HUES64 (cell line): ENCODE results near the gene MRC2.
A peak's percentile ranks its signal among the peaks of the same experiment; 100 is the strongest.

Experiments used
- H3K27ac ChIP-seq: 2 replicates; pipeline ENCODE4 v1.7.0; 2013; ENCODE audit warnings: low read depth, low read length, inconsistent platforms
- H3K27me3 ChIP-seq: 2 replicates; pipeline ENCODE4 v1.6.1; 2013; ENCODE audit warnings: mild to moderate bottlenecking, low read length; ENCODE audit not compliant: insufficient read depth
- H3K36me3 ChIP-seq: 2 replicates; pipeline ENCODE4 v1.6.1; 2013; ENCODE audit warnings: mild to moderate bottlenecking, low read length; ENCODE audit not compliant: insufficient read depth
- H3K4me1 ChIP-seq: 2 replicates; pipeline ENCODE4 v1.6.1; 2013; ENCODE audit warnings: mild to moderate bottlenecking, low read length, moderate library complexity; ENCODE audit not compliant: insufficient read depth
- H3K4me3 ChIP-seq: 2 replicates; pipeline ENCODE4 v1.5.1; 2013; ENCODE audit warnings: mild to moderate bottlenecking, low read length, moderate library complexity
- H3K9ac ChIP-seq: 2 replicates; pipeline ENCODE4 v1.6.1; 2013; ENCODE audit warnings: mild to moderate bottlenecking, low read depth, low read length
- H3K9me3 ChIP-seq: 2 replicates; pipeline ENCODE4 v1.6.1; 2013; ENCODE audit warnings: low read depth, low read length; ENCODE audit not compliant: insufficient read depth
- WGBS: fragments of 150-250, 120-280 bp; methylation state at CpG from one replicate; pipeline ENCODE4 v1.1.7; 2013; ENCODE audit warnings: missing lambda C conversion rate; 5-methylcytosine and 5-hydroxymethylcytosine counted together

Gene MRC2

DNA sequence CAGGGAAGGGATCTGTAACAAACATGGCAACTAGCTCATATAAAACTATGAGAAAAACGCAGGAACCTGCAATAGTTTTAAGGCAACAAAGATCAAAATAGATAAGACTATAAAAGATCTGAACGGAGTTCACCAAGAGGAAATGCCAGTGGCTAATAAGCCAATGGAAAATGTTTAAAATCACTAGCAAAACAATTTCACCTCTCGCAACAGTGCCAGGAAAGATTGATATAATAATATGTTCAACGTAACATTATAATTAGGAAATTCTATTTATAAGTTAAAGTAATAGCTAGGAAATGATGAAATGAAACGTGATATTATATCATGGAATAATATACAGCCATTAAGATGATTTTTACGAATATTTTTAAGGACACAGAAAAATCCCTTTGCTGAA lies 16.0 kb downstream of the MRC2 start:
- no peak overlapping the region for H3K4me3 ChIP-seq
- H3K4me1 ChIP-seq: peaks cover 5% of the 10 kb centered on the region; the same call in 1 of the 2 replicates
- H3K27me3 ChIP-seq: no peaks in the 10 kb centered on the region
- no peaks in the 10 kb centered on the region for H3K36me3 ChIP-seq
- no peak overlapping the region for H3K9ac ChIP-seq
- H3K27ac ChIP-seq: no peak overlapping the region
- WGBS: 98% methylated on average over 4 of the region's 6 CpGs
- no peaks in the 10 kb centered on the region for H3K9me3 ChIP-seq

GRCh38 chr17:62644487-62645173 lies 17.2 kb downstream of the MRC2 start:
- 57% methylated on average over 17 of the region's 17 CpGs for WGBS
- H3K4me1 ChIP-seq: peaks cover 5% of the 10 kb centered on the region; the same call in 1 of the 2 replicates
- no peak overlapping the region for H3K4me3 ChIP-seq
- no peak overlapping the region; the same call in 1 of the 2 replicates for H3K27ac ChIP-seq
- no peaks in the 10 kb centered on the region for H3K27me3 ChIP-seq
- no peak overlapping the region for H3K9ac ChIP-seq
- H3K36me3 ChIP-seq: no peaks in the 10 kb centered on the region
- no peaks in the 10 kb centered on the region for H3K9me3 ChIP-seq

DNA sequence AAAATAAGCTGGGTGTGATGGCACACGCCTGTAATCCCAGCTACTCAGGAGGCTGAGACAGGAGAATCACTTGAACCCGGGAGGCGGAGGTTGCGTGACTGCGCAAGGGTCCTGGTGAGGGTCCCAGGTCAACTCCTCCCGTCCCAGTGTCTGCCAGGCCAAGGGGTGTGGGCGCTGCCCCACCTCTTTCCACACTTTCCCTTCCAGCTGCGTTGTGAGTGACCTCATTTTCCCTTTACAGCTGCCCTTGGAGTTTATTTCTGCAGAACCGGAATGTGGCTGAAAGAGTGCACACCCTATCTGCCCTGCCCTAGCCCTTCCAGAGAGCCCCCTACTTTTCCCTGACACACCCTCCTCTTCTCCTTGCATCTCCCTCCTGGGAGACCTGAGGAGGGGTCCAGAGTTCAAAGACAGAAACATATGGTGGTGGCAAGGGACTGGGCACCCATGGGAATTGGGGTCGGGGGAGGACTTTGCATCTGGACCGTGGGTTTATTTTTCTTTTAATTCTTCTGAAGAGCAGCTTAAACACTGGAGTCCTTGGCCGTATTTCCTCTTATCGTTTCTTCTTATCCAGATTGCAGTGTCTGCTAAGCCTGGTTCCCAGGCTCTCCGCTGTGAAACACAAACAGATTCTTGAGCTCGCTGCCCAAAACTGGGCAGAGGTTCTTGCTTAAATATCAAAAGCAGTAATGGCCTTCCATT lies 20.9 kb downstream of the MRC2 start:
- WGBS: 87% methylated on average over 15 of the region's 15 CpGs

DNA sequence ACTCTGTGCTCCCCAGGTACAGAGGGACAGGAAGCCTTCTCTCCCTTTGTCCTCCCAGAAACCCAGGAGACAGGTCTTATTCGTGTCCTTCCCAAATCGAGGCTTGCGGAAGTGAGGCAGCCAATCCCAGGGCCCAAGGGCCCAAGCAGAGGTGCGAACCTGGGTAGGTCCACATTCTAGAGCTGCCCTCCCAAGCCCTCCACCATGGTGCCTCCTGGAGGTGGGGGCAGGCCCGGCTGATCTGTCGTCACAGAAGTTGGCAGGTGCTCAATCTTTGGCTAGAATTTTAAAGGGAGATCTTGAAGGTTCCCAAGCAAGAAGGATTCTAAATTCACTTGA lies 21.5 kb downstream of the MRC2 start:
- no peaks in the 10 kb centered on the region for H3K36me3 ChIP-seq
- peaks cover 16% of the 10 kb centered on the region for H3K4me1 ChIP-seq
- H3K27ac ChIP-seq: no peak overlapping the region; the same call in 1 of the 2 replicates
- H3K9me3 ChIP-seq: no peaks in the 10 kb centered on the region
- 72% methylated on average over 6 of the region's 6 CpGs for WGBS
- H3K27me3 ChIP-seq: peaks cover 9% of the 10 kb centered on the region; the same call in 1 of the 2 replicates
- H3K4me3 ChIP-seq: no peak overlapping the region
- H3K9ac ChIP-seq: no peak overlapping the region

More for the DNA sequence above, 20.9 kb downstream of the MRC2 start:
- H3K9ac ChIP-seq: no peak overlapping the region
- no peak overlapping the region; the same call in 1 of the 2 replicates for H3K27ac ChIP-seq
- no peaks in the 10 kb centered on the region for H3K9me3 ChIP-seq
- peaks cover 9% of the 10 kb centered on the region; the same call in 1 of the 2 replicates for H3K27me3 ChIP-seq
- no peaks in the 10 kb centered on the region for H3K36me3 ChIP-seq
- peaks cover 11% of the 10 kb centered on the region for H3K4me1 ChIP-seq
- no peak overlapping the region for H3K4me3 ChIP-seq

DNA sequence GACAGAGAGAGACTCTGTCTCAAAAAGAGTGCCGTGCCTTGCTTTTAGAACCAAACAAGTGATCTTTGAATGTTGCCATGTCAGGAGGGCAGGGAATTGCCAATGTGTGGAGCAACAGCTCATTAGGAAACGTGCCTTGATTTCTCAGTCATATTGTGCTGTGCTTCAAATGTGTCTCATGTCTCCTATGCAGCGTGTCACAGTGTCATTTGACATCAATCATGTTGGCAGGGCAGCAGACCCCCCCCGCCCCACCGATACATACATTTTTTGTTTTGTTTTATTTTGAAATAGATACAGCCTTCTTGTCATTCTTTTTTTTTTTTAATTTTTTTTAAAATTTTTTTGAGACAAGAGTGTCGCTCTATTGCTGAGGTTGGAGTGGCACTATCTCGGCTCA lies 22.1 kb downstream of the MRC2 start:
- Histone ChIP-seq H3K9me3 (no peaks in the 10 kb centered on the region), H3K4me3 (no peak overlapping the region), H3K4me1 (peaks cover 16% of the 10 kb centered on the region), H3K9ac (no peak overlapping the region), H3K27me3 (peaks cover 9% of the 10 kb centered on the region; the same call in 1 of the 2 replicates), H3K36me3 (peaks cover 2% of the 10 kb centered on the region; the same call in 1 of the 2 replicates), H3K27ac (no peak overlapping the region)
- WGBS: 98% methylated on average over 5 of the region's 7 CpGs

DNA sequence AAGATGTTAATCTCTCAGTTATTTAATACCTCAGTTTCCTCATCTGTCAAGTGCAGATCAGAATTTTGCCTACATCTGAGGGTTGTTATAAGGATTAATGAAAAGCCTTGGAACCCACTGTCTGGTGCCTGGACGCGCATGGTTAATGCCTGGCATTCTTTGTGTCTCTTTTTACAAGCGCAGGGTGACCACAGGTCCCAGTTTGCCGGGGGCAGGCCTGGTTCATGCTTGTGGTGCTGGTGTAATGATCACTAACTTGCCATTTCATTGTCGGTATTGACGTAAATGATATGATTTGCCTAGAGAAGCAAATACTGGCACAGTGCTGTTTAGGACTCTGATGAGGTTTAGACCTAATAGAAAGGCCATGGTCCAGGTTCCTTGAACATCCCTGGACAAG lies 23.1 kb downstream of the MRC2 start:
- Histone ChIP-seq H3K9ac (no peak overlapping the region), H3K36me3 (peaks cover 5% of the 10 kb centered on the region; the same call in 1 of the 2 replicates), H3K4me1 (peaks cover 11% of the 10 kb centered on the region), H3K4me3 (no peak overlapping the region), H3K9me3 (no peaks in the 10 kb centered on the region), H3K27me3 (peaks cover 9% of the 10 kb centered on the region; the same call in 1 of the 2 replicates), H3K27ac (no peak overlapping the region)
- 88% methylated on average over 6 of the region's 6 CpGs for whole genome bisulfite sequencing

DNA sequence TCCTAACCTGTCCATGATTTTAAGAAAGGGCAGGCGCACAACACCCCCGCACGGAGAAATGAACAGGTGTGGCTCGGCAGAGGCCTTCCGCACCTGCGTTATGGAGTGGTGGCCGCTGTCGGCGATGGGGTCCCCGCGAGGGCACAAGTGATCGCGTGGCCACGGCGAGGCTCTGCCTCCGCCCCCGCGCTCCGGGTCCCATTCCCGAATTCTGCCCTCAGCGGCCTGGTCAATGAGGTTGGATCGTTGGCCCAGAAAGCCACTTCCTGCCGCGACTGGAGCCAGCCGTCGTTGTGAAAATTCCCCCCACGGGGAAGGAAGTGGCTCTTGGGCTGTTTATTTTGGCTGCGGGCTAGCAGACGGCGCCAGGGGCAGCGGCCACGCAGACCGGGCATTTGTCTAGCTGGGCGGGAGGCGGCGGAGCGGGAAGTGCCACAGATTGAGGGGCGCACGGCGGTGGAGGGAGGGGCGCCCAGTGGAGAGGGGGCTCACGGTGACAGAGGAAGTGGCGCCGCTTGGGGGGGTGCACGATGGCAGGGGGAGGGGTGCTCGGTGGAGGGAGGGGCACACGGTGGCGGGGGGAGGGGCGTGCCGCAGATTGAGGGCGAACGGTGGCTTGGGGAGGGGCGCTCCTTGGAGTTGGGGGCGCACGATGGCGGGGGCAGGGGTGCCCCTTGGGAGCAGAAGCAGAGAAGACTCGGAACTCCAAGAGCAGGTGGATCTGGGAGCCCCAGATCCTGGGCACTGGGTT lies 25.0 kb downstream of the MRC2 start:
- Histone ChIP-seq H3K9ac (peak overlapping the region; percentile 81), H3K27ac (peak overlapping the region; percentile 88)
- 4% methylated on average over 57 of the region's 57 CpGs for WGBS

DNA sequence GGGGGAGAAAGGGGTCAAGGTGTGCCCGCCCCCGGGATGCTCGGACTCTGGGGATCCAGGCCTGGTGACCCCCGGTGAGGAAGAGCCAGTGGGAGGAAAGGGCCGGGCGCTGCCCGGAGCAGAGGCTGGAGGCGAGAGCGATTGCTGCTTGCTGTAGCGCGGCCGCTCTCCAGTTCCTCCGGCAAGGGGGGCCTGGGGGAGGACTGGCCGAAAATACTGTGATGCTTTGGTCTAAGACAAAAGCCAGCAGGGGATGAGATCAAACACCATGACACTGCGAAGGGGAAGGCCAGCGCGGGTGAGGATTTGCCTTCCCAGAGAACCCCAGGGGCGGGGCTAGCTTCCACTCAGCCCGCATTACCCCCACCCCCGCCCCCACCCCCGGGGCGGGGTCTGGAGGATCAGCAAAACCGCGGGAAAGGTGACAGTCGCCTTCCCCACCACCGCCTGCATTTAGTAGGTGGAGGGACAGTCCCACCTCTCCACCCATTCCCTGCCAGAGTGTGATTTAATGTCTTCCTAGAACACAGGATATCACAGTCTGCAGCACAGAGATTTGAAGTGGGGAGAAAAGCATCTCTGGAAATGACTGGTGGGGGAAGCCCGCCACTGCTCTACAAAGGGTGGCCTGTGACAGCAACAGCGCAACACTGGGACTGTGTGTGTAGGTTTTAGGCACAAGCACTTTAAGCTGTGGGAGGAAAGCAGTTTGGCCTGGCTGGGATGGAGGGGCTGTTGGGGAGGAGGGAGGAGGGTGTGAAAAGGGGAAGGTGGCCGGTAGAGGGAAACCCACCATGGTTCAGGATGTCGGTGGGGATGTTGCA lies 25.7 kb downstream of the MRC2 start:
- peaks cover 9% of the 10 kb centered on the region; the same call in 1 of the 2 replicates for H3K27me3 ChIP-seq
- peak overlapping the region; percentile 64 for H3K4me3 ChIP-seq
- H3K4me1 ChIP-seq: peaks cover 11% of the 10 kb centered on the region
- 8% methylated on average over 26 of the region's 30 CpGs for WGBS
- peak overlapping the region; percentile 70 for H3K9ac ChIP-seq
- H3K27ac ChIP-seq: peak overlapping the region; percentile 88
- H3K36me3 ChIP-seq: peaks cover 5% of the 10 kb centered on the region; the same call in 1 of the 2 replicates
- H3K9me3 ChIP-seq: no peaks in the 10 kb centered on the region

More for the DNA sequence above, 25.0 kb downstream of the MRC2 start:
- Histone ChIP-seq H3K36me3 (peaks cover 5% of the 10 kb centered on the region; the same call in 1 of the 2 replicates), H3K27me3 (peaks cover 9% of the 10 kb centered on the region; the same call in 1 of the 2 replicates), H3K9me3 (no peaks in the 10 kb centered on the region), H3K4me1 (peaks cover 11% of the 10 kb centered on the region), H3K4me3 (peak overlapping the region; percentile 64)

- Histone ChIP-seq H3K9me3 (no peaks in the 10 kb centered on the region), H3K4me1 (peaks cover 11% of the 10 kb centered on the region), H3K27me3 (peaks cover 9% of the 10 kb centered on the region; the same call in 1 of the 2 replicates), H3K4me3 (no peak overlapping the region), H3K9ac (peak overlapping the region; percentile 28; the same call in 1 of the 2 replicates), H3K27ac (0 out of 2 replicates have a peak overlapping the region, but pooled peaks have one; percentile 46), H3K36me3 (peaks cover 5% of the 10 kb centered on the region; the same call in 1 of the 2 replicates)
- 74% methylated on average over 19 of the region's 19 CpGs for WGBS
Observed at GRCh38 chr17:62653826-62654761, 26.6 kb downstream of the MRC2 start.
